HCT116 (cell line): ENCODE data around the gene MAOB. TPM values are rescaled to one million over a fixed set of nuclear protein-coding genes. Genes with fewer than 3 reads are reported as not detected.

Experiments
- ATAC-seq: fragments of 200-7000 bp; cut with Tn5 transposase; 2 replicates; pipeline ENCODE4 v1.9.1; 2020; ENCODE audit warnings: mild to moderate bottlenecking, moderate library complexity
- BruUV-seq: library from RNA; stranded (reverse); fragments of 400-500 nt; replicated peaks from 2 replicates; lab custom pipeline; 2021; lab: Mats Ljungman, UMichigan
- CTCF ChIA-PET: fragments of 300-600 bp; sonication (Branson Sonifier 250); formaldehyde crosslinking; loops from one replicate; lab custom pipeline; 2021; ENCODE audit warnings: antibody characterized with exemption; lab: Charles Lee
- POLR2A ChIA-PET: fragments of 300-600, 350-600 bp; sonication (Branson Sonifier 250); formaldehyde crosslinking; loops from one replicate; lab custom pipeline; 2021; ENCODE audit warnings: antibody characterized with exemption; lab: Charles Lee
- RAD21 ChIA-PET, 2 experiments: fragments of 300-600 bp; sonication (Branson Sonifier 250); formaldehyde crosslinking; loops; one replicate each; lab custom pipeline; 2023; ENCODE audit warnings: low total read pairs in 2 of 2; ENCODE audit not compliant: uncharacterized antibody in 2 of 2, unreplicated experiment in 2 of 2, low non-redundant PET in 1 of 2; lab: Charles Lee
- DNase-seq: peaks from one replicate; pipeline ENCODE4 v3.0.0-alpha.2; 2010; ENCODE audit warnings: low read depth, low spot score
- H2AFZ ChIP-seq: fragments of 200-600 bp; shearing (Covaris generic), sonication (generic); 2 replicates; pipeline ENCODE4 v1.6.1; 2017; ENCODE audit warnings: low read depth, mixed run types, mixed read lengths, antibody characterized with exemption, low read length; ENCODE audit not compliant: poor library complexity, severe bottlenecking
- H3K27ac ChIP-seq: 2 replicates; pipeline ENCODE4 v1.5.1; 2012; ENCODE audit warnings: low read depth, low read length
- H3K27me3 ChIP-seq: fragments of 200-600 bp; sonication (generic); 2 replicates; pipeline ENCODE4 v1.6.1; 2016; ENCODE audit warnings: mixed run types, low read length, mixed read lengths; ENCODE audit not compliant: insufficient read depth
- H3K36me3 ChIP-seq, 2 experiments: fragments of 200-500 bp in 1 of 2; fragments of 200-600 bp in 1 of 2; sonication (Bioruptor generic) in 1 of 2; sonication (generic) in 1 of 2; 2 replicates each; pipeline versions ENCODE4 v1.5.1 to v1.6.1; 2014 to 2016; ENCODE audit warnings: low read length in 2 of 2, inconsistent platforms in 1 of 2, mixed read lengths in 1 of 2, mixed run types in 1 of 2; ENCODE audit not compliant: insufficient read depth in 2 of 2, control insufficient read depth in 1 of 2
- H3K4me1 ChIP-seq, 2 experiments: fragments of 200-600 bp in 1 of 2; sonication (generic) in 1 of 2; 2 replicates each; pipeline versions ENCODE4 v1.5.1 to v1.6.1; 2012 to 2017; ENCODE audit warnings: low read length in 2 of 2, inconsistent platforms in 1 of 2, mild to moderate bottlenecking in 1 of 2, mixed read lengths in 1 of 2, mixed run types in 1 of 2, moderate library complexity in 1 of 2; ENCODE audit not compliant: insufficient read depth in 2 of 2, control insufficient read depth in 1 of 2
- H3K4me2 ChIP-seq: fragments of 200-600 bp; sonication (generic); 2 replicates; pipeline ENCODE4 v1.6.1; 2017; ENCODE audit warnings: mixed run types, low read length, mixed read lengths
- H3K4me3 ChIP-seq, 2 experiments: fragments of 200-600 bp in 1 of 2; sonication (generic) in 1 of 2; replicated peaks in 1 of 2; 2 replicates each; pipeline ENCODE4 v1.5.1; 2011 to 2016; ENCODE audit warnings: low read length in 2 of 2, control low read depth in 1 of 2, low read depth in 1 of 2, mild to moderate bottlenecking in 1 of 2, mixed read lengths in 1 of 2, mixed run types in 1 of 2
- H3K79me2 ChIP-seq: fragments of 200-600 bp; sonication (generic); 2 replicates; pipeline ENCODE4 v1.6.1; 2017; ENCODE audit warnings: mild to moderate bottlenecking, mixed run types, low read length, moderate library complexity, mixed read lengths; ENCODE audit not compliant: insufficient read depth
- H3K9ac ChIP-seq: fragments of 200-600 bp; sonication (generic); 2 replicates; pipeline ENCODE4 v1.6.1; 2016; ENCODE audit warnings: low read length, mixed read lengths
- H3K9me2 ChIP-seq: fragments of 200-600 bp; sonication (generic), shearing (Covaris generic); 2 replicates; pipeline ENCODE4 v1.6.1; 2017; ENCODE audit warnings: mixed run types, mild to moderate bottlenecking, moderate library complexity; ENCODE audit not compliant: insufficient read depth
- H3K9me3 ChIP-seq, 2 experiments: fragments of 200-500 bp in 1 of 2; fragments of 200-600 bp in 1 of 2; sonication (Bioruptor generic) in 1 of 2; sonication (generic) in 1 of 2; 2 replicates each; pipeline ENCODE4 v1.6.1; 2014 to 2017; ENCODE audit warnings: low read length in 2 of 2, mixed read lengths in 2 of 2, inconsistent platforms in 1 of 2, low read depth in 1 of 2, mild to moderate bottlenecking in 1 of 2, mixed run types in 1 of 2, moderate library complexity in 1 of 2; ENCODE audit not compliant: control insufficient read depth in 1 of 2, insufficient read depth in 1 of 2
- H4K20me1 ChIP-seq: fragments of 200-600 bp; sonication (generic), shearing (Covaris generic); 2 replicates; pipeline ENCODE4 v1.6.1; 2017; ENCODE audit warnings: mixed run types, mild to moderate bottlenecking, moderate library complexity; ENCODE audit not compliant: insufficient read depth
- CBX3 ChIP-seq: IDR thresholded peaks from 2 replicates; pipeline ENCODE4 v1.6.1; 2012; ENCODE audit warnings: low read depth
- CEBPB ChIP-seq: IDR thresholded peaks from 2 replicates; pipeline ENCODE4 v1.6.1; 2012; ENCODE audit warnings: low read depth
- EGR1 ChIP-seq: IDR thresholded peaks from 2 replicates; pipeline ENCODE4 v1.6.1; 2012; ENCODE audit warnings: low read depth
- ELF1 ChIP-seq: IDR thresholded peaks from 2 replicates; pipeline ENCODE4 v1.6.1; 2012; ENCODE audit warnings: low read depth, borderline replicate concordance
- EZH2phosphoT487 ChIP-seq: fragments of 200-600 bp; IDR thresholded peaks from 2 replicates; pipeline ENCODE4 v1.6.1; 2018; ENCODE audit warnings: antibody characterized with exemption, borderline replicate concordance
- POLR2A ChIP-seq: IDR thresholded peaks from 2 replicates; pipeline ENCODE4 v1.7.0; 2011; ENCODE audit warnings: borderline replicate concordance; ENCODE audit not compliant: insufficient read depth, insufficient read length; ENCODE audit errors: extremely low read depth
- POLR2AphosphoS5 ChIP-seq: IDR thresholded peaks from 2 replicates; pipeline ENCODE4 v1.6.1; 2011; ENCODE audit warnings: mild to moderate bottlenecking, low read depth, low read length, moderate library complexity
- SIN3A ChIP-seq: IDR thresholded peaks from 2 replicates; pipeline ENCODE4 v1.6.1; 2012; ENCODE audit warnings: low read depth
- SP1 ChIP-seq: IDR thresholded peaks from 2 replicates; pipeline ENCODE4 v1.6.1; 2012; ENCODE audit warnings: low read depth
- SRF ChIP-seq: IDR thresholded peaks from 2 replicates; pipeline ENCODE4 v1.6.1; 2012; ENCODE audit warnings: low read depth
- YY1 ChIP-seq: IDR thresholded peaks from 2 replicates; pipeline ENCODE4 v1.6.1; 2011; ENCODE audit warnings: low read length, low read depth, moderate library complexity, mild to moderate bottlenecking; ENCODE audit not compliant: insufficient replicate concordance; ENCODE audit errors: extremely low read depth
- intact Hi-C: fragments of 100-400 bp; cut with micrococcal nuclease; formaldehyde crosslinking; loops from 2 replicates; pipeline ENCODE4 v1.10.0; 2022
- total RNA-seq: library from RNA; stranded (reverse); gene quantifications from one replicate; pipeline ENCODE4 v1.2.1, GENCODE V29; 2021; ENCODE audit not compliant: unreplicated experiment
- TF ChIP-seq, protein P1 (sequence below), 3 experiments: fragments of 200-600 bp in 1 of 3; sonication (generic) in 1 of 3; IDR thresholded peaks in 2 of 3; conservative IDR thresholded peaks in 1 of 3; 2 replicates each; pipeline ENCODE4 v1.5.1; 2012 to 2017; ENCODE audit warnings: low read depth in 2 of 3, low read length in 2 of 3, antibody characterized with exemption in 1 of 3, borderline replicate concordance in 1 of 3, control low read depth in 1 of 3, mild to moderate bottlenecking in 1 of 3, mixed read lengths in 1 of 3, mixed run types in 1 of 3, moderate library complexity in 1 of 3; ENCODE audit not compliant: insufficient read depth in 1 of 3
- TF ChIP-seq, protein P2 (sequence below): IDR thresholded peaks from 2 replicates; pipeline ENCODE4 v1.6.1; 2012

The MAOB gene
- total RNA-seq, 1 experiment from 2014 or later = 28.2 TPM

DNA sequence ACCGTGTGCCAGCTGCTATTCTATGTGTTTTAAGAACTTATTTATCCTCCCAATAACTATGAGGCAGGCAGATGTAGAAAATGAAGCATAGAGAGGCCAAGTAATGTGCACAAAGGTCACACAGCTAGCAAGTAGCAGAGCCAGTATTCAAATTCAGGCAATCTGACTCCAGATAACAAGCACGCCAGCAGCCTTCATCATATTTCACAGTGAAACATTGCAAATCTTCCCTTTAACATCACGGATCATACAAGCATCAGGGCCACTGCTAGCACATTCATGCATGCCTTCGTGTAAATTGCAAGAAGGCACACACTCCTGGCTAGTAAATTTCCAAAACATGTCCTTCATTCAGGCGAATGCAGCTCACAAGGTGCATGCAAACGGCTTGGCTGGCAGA is 33.1 kb downstream of the MAOB start:
- TF ChIP-seq POLR2A = no peak
- TF ChIP-seq, protein P1, sequence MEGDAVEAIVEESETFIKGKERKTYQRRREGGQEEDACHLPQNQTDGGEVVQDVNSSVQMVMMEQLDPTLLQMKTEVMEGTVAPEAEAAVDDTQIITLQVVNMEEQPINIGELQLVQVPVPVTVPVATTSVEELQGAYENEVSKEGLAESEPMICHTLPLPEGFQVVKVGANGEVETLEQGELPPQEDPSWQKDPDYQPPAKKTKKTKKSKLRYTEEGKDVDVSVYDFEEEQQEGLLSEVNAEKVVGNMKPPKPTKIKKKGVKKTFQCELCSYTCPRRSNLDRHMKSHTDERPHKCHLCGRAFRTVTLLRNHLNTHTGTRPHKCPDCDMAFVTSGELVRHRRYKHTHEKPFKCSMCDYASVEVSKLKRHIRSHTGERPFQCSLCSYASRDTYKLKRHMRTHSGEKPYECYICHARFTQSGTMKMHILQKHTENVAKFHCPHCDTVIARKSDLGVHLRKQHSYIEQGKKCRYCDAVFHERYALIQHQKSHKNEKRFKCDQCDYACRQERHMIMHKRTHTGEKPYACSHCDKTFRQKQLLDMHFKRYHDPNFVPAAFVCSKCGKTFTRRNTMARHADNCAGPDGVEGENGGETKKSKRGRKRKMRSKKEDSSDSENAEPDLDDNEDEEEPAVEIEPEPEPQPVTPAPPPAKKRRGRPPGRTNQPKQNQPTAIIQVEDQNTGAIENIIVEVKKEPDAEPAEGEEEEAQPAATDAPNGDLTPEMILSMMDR (IDR thresholded peaks at IDR 0.05 in 2 of 3, conservative IDR thresholded peaks at IDR 0.05 in 1 of 3; ENCODE audit: borderline replicate concordance in 1 of 3, insufficient read depth in 1 of 3, low read depth in 2 of 3, low read length in 2 of 3) = no peak
- TF ChIP-seq POLR2AphosphoS5 = no peak
- ATAC-seq = no peak
- no peaks in the 10 kb centered on the region for H3K27me3 ChIP-seq
- no peak overlapping the region for H3K27ac ChIP-seq
- DNase-seq = no peak
- ChIA-PET CTCF (no interaction called here), POLR2A (no interaction called here), RAD21 (no interaction called here)
- no peaks in the 10 kb centered on the region for H3K79me2 ChIP-seq
- H3K9ac ChIP-seq = no peak overlapping the region
- no peaks in the 10 kb centered on the region for H3K9me2 ChIP-seq
- no peak overlapping the region for H3K4me3 ChIP-seq
- H2AFZ ChIP-seq = no peak overlapping the region
- no peaks in the 10 kb centered on the region for H4K20me1 ChIP-seq
- intact Hi-C loops = no loop called here
- H3K36me3 ChIP-seq = no peaks in the 10 kb centered on the region
- H3K4me2 ChIP-seq = no peak overlapping the region
- H3K9me3 ChIP-seq = no peaks in the 10 kb centered on the region
- no TSS peak for BruUV-seq
- H3K4me1 ChIP-seq = no peaks in the 10 kb centered on the region

DNA sequence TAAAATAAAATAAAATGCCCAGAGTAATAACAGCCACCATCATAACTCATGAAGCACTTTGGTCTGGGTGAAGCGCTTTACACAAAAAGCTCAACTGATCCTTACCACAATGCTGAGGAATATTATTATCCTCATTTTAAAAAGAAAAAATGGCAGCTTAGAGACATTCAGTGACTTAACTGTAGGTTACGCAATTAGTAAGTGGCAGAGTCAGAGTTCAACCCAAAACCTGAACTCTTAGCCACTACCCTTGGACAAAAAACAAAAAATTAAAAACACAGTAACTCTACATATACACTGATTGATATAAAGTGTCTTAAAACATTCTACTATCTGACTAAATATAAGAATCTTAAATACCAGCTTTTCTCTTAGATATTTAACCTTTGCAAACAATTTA is 34.9 kb downstream of the MAOB start:
- H3K9me3 ChIP-seq = no peaks in the 10 kb centered on the region
- TF ChIP-seq ELF1 (no peak), EZH2phosphoT487 (no peak), YY1 (no peak), SIN3A (no peak), SP1 (no peak), CEBPB (no peak), POLR2A (no peak), CBX3 (no peak), EGR1 (no peak), SRF (no peak)
- TF ChIP-seq, protein P1 (IDR thresholded peaks at IDR 0.05 in 2 of 3, conservative IDR thresholded peaks at IDR 0.05 in 1 of 3; ENCODE audit: borderline replicate concordance in 1 of 3, insufficient read depth in 1 of 3, low read depth in 2 of 3, low read length in 2 of 3) = no peak
- TF ChIP-seq, protein P2, sequence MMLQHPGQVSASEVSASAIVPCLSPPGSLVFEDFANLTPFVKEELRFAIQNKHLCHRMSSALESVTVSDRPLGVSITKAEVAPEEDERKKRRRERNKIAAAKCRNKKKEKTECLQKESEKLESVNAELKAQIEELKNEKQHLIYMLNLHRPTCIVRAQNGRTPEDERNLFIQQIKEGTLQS = no peak
- TF ChIP-seq, all 23 proteins: peak for 0
- Histone ChIP-seq H2AFZ (no peak overlapping the region), H3K4me3 (no peak overlapping the region), H3K36me3 (no peaks in the 10 kb centered on the region), H3K27me3 (no peaks in the 10 kb centered on the region), H4K20me1 (no peaks in the 10 kb centered on the region), H3K79me2 (no peaks in the 10 kb centered on the region), H3K9me2 (no peaks in the 10 kb centered on the region), H3K4me1 (no peaks in the 10 kb centered on the region), H3K9ac (no peak overlapping the region), H3K4me2 (no peak overlapping the region), H3K27ac (no peak overlapping the region)
- CTCF ChIA-PET = no interaction called here
- DNase-seq = no peak
- intact Hi-C loops = no loop called here
- no TSS peak for BruUV-seq
- POLR2A ChIA-PET = no interaction called here
- ATAC-seq = no peak
- RAD21 ChIA-PET = no interaction called here
